Measurements from ENCODE around the gene TMEM30B.

- TF ChIP-seq EP300 (IDR thresholded peaks at IDR 0.05) (no peak), CTCF (IDR thresholded peaks at IDR 0.05) (peak; percentile 47 to 80 (median 69)), POLR2A (IDR thresholded peaks at IDR 0.05) (no peak)
These were observed 28.6 kb downstream of the TMEM30B start for GRCh38 chr14:61252369-61253063.
